Colonic mucosa (tissue), 4 donors: ENCODE data around the gene UGGT1. TPM values are rescaled to one million over a fixed set of nuclear protein-coding genes. Genes with fewer than 3 reads are reported as not detected.
"Not testable (repeated sequence)": the region's sequence is repeated elsewhere in the genome, so short reads cannot be mapped to it uniquely, and the experiment has no call there.

Source experiments
- DNase-seq: peaks from one replicate; pipeline ENCODE4 v3.0.0-alpha.2; 2020
- H3K27ac ChIP-seq: fragments of 200-600 bp; one replicate; pipeline ENCODE4 v1.8.0; 2021
- H3K27me3 ChIP-seq: fragments of 200-600 bp; one replicate; pipeline ENCODE4 v1.8.0; 2021
- H3K36me3 ChIP-seq: fragments of 200-600 bp; one replicate; pipeline ENCODE4 v1.8.0; 2021
- H3K4me1 ChIP-seq: fragments of 200-600 bp; one replicate; pipeline ENCODE4 v1.8.0; 2021; ENCODE audit warnings: mild to moderate bottlenecking
- H3K4me3 ChIP-seq: fragments of 200-600 bp; one replicate; pipeline ENCODE4 v1.8.0; 2021
- H3K9ac ChIP-seq, 2 donors: one replicate each; pipeline ENCODE4 v1.7.0; 2013; ENCODE audit warnings: control low read depth in 2 of 2, low read depth in 2 of 2, low read length in 2 of 2
- H3K9me3 ChIP-seq: fragments of 200-600 bp; one replicate; pipeline ENCODE4 v1.8.0; 2021
- intact Hi-C: fragments of 100-400 bp; cut with DNase I; formaldehyde crosslinking; loops from one replicate; pipeline ENCODE4 v1.14.1; 2022
- total RNA-seq, 2 donors: library from RNA; stranded (reverse); fragmentation: NEBNext Ultra II Directional in 1 of 2; extraction: Animal tissue kit (Norgen Biotek cat#: 25700) in 1 of 2; gene quantifications; one replicate each; pipeline ENCODE4 v1.2.1, GENCODE V29; 2021
- TF ChIP-seq, protein P1 (sequence below): fragments of 200-600 bp; IDR thresholded peaks from one replicate; pipeline ENCODE4 v1.8.0; 2022; ENCODE audit warnings: antibody characterized with exemption, mild to moderate bottlenecking
- donor health status: healthy.
- donor health status: DM: no; HTN: no; CAD: no.
- donor health status: DM: no; HTN: no; CAD: no.

UGGT1 gene
- total RNA-seq, 2 donors from 2014 or later, result 41.7 to 56.0 TPM

DNA sequence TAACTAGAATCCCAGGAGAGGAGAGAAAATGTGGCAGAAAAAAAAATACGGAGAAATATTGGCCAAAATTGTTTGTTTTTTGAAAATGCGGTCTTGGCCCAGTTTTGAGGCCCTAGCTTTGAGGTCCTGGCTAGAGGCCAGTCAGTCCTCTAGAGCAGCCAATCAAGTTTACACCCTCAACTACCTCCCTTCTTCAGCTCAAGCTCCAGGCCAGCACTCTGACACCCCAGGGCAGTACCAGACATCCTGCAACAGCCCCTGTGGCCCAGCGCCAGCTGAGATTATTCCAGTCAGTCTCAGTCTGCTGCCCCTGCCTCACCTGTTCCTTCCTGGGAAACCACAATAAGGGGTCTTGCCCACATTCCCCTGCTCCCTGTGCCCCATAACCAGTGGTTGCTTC is 107.7 kb downstream of the UGGT1 start:
- DNase-seq, result no peak

DNA sequence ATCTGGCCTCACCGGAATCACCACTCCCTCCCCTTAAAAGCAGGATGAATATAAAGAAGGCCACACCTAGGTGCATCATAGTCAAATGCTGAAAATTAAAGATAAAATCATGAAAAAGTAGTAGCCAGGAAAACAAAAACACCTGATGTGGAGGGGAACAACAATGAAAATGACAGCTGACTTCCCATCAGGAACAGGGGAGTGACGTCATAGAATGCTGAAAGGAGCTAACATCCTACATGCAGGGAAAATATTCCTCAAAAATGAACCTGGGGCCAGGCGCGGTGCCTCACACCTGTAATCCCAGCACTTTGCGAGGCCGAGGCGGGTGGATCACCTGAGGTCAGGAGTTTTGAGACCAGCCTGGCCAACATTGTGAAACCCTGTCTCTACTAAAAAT is 108.1 kb downstream of the UGGT1 start:
- Histone ChIP-seq H3K9ac (no peak overlapping the region), H3K9me3 (no peaks in the 10 kb centered on the region), H3K27ac (no peak overlapping the region), H3K27me3 (no peaks in the 10 kb centered on the region), H3K4me1 (peaks cover 11% of the 10 kb centered on the region), H3K36me3 (no peaks in the 10 kb centered on the region), H3K4me3 (no peak overlapping the region)
- intact Hi-C loops, result no loop called here
- no peak for DNase-seq
- TF ChIP-seq, protein P1, sequence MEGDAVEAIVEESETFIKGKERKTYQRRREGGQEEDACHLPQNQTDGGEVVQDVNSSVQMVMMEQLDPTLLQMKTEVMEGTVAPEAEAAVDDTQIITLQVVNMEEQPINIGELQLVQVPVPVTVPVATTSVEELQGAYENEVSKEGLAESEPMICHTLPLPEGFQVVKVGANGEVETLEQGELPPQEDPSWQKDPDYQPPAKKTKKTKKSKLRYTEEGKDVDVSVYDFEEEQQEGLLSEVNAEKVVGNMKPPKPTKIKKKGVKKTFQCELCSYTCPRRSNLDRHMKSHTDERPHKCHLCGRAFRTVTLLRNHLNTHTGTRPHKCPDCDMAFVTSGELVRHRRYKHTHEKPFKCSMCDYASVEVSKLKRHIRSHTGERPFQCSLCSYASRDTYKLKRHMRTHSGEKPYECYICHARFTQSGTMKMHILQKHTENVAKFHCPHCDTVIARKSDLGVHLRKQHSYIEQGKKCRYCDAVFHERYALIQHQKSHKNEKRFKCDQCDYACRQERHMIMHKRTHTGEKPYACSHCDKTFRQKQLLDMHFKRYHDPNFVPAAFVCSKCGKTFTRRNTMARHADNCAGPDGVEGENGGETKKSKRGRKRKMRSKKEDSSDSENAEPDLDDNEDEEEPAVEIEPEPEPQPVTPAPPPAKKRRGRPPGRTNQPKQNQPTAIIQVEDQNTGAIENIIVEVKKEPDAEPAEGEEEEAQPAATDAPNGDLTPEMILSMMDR, result no peak

More for the DNA sequence above, 107.7 kb downstream of the UGGT1 start:
- H3K9ac ChIP-seq, result no peak overlapping the region
- no peaks in the 10 kb centered on the region for H3K36me3 ChIP-seq
- H3K9me3 ChIP-seq, result no peaks in the 10 kb centered on the region
- no peak overlapping the region for H3K27ac ChIP-seq
- intact Hi-C loops, result no loop called here
- TF ChIP-seq, protein P1, result no peak
- no peaks in the 10 kb centered on the region for H3K27me3 ChIP-seq
- H3K4me3 ChIP-seq, result no peak overlapping the region
- H3K4me1 ChIP-seq, result peaks cover 12% of the 10 kb centered on the region

DNA sequence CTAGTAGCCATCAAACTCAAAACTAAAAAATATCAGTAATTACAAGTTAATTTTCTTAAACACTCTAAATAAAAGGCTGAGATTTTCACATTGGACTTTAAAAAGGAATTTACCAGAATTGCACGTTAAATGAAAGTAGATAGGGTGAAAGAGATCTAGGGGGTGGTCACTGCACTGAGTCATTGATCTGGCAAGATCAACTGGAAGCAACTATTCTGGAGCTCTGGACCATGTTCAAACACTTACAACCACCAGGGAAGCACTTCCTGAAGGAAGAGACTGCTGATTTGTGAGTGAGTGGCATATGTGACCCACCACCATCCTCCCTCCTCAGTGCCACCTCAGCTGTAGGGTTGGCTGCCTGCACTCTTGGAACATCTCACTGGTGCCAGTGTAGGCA is 111.8 kb downstream of the UGGT1 start:
- no peaks in the 10 kb centered on the region for H3K36me3 ChIP-seq
- H3K4me3 ChIP-seq, result no peak overlapping the region
- no peak for DNase-seq
- TF ChIP-seq, protein P1, result no peak
- intact Hi-C loops, result no loop called here
- no peaks in the 10 kb centered on the region for H3K27me3 ChIP-seq
- H3K27ac ChIP-seq, result no peak overlapping the region
- no peak overlapping the region for H3K9ac ChIP-seq
- no peaks in the 10 kb centered on the region for H3K4me1 ChIP-seq
- no peaks in the 10 kb centered on the region for H3K9me3 ChIP-seq

DNA sequence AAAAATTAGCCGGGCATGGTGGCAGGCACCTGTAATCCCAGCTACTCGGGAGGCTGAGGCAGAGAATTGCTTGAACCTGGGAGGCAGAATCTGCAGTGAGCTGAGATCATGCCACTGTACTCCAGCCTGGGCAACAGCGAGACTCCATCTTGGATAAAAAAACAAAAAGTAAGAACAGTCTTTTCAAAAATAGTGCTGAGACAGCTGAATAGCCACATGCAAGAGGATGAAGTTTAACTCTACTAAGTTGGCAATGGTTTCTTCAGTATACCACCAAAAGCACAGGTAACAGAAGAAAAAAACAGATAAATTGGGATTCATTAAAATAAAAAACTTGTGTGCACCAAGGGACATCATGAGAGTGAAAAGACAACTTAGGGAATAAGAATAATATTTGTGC is 115.2 kb downstream of the UGGT1 start:
- DNase-seq, result no peak
- Histone ChIP-seq H3K4me1 (no peaks in the 10 kb centered on the region), H3K36me3 (no peaks in the 10 kb centered on the region), H3K27me3 (no peaks in the 10 kb centered on the region), H3K27ac (no peak overlapping the region), H3K9me3 (no peaks in the 10 kb centered on the region), H3K4me3 (no peak overlapping the region), H3K9ac (no peak overlapping the region)
- intact Hi-C loops, result no loop called here
- TF ChIP-seq, protein P1, result no peak

DNA sequence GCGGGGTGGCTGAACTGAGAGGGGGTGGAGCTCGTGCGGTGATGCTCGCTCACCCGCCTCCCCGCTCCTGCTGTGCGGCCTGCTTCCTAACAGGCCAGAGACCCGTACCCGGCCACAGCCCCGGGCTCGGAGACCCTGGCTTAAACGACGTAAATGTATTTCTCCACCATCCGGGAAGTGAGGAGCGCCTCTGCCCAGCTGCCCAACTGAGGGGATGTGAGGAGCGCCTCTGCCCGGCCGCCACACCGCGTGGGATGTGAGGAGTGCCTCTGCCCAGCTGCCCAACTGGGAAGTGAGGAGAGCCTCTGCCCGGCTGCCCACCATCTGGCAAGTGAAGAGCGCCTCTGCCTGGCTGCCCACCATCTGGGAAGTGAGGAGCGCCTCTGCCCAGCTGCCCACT is 117.0 kb downstream of the UGGT1 start:
- Histone ChIP-seq H3K9ac (no peak overlapping the region), H3K27ac (no peak overlapping the region), H3K27me3 (no peaks in the 10 kb centered on the region), H3K36me3 (no peaks in the 10 kb centered on the region), H3K4me1 (no peaks in the 10 kb centered on the region), H3K4me3 (no peak overlapping the region), H3K9me3 (no peaks in the 10 kb centered on the region)
- no peak for DNase-seq
- intact Hi-C loops, result no loop called here
- TF ChIP-seq, protein P1, result no peak

DNA sequence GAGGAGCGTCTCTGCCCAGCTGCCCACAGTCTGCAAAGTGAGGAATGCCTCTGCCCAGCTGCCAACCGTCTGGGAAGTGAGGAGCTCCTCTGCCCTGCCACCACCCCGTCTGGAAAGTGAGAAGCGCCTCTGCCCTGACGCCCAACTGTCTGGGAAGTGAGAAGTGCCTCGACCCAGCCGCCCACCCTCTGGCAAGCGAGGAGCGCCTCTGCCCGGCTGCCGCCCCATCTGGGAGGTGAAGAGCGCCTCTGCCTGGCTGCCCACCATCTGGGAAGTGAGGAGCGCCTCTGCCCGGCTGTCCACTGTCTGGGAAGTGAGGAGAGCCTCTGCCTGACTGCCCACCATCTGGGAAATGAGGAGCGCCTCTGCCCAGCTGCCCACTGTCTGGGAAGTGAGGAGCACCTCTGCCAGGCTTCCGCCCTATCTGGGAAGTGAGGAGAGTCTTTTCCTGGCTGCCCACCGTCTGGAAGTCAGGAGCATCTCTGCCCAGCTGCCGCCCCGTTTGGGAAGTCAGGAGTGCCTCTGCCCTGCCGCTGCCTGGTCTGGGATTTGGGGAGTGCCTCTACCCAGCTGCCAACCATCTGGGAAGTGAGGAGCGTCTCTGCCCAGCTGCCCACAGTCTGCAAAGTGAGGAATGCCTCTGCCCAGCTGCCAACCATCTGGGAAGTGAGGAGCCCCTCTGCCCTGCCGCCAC is 117.8 kb downstream of the UGGT1 start:
- DNase-seq, H3K4me3 ChIP-seq, H3K27me3 ChIP-seq, H3K9me3 ChIP-seq, H3K27ac ChIP-seq, H3K9ac ChIP-seq, H3K4me1 ChIP-seq, H3K36me3 ChIP-seq, intact Hi-C loops: not testable (repeated sequence)
